Liver (tissue), 3 donors: Measurements from ENCODE around the gene PLA1A.

Experiments
- ATF3 ChIP-seq: IDR thresholded peaks from 2 replicates; pipeline ENCODE4 v1.6.1; 2016; ENCODE audit warnings: antibody characterized with exemption
- CTCF ChIP-seq: fragments of 150-350 bp; IDR thresholded peaks from 2 replicates; pipeline ENCODE4 v1.5.1; 2017; ENCODE audit warnings: improper control_type of control experiment, low read depth, low read length; ENCODE audit not compliant: missing input control
- EGR1 ChIP-seq, 2 donors: IDR thresholded peaks; 2 replicates each; pipeline ENCODE4 v1.6.1; 2016 to 2018; ENCODE audit warnings: antibody characterized with exemption in 2 of 2, low read depth in 2 of 2
- FOXA1 ChIP-seq: IDR thresholded peaks from 2 replicates; pipeline ENCODE4 v1.6.1; 2016; ENCODE audit warnings: antibody characterized with exemption
- GABPA ChIP-seq, 2 donors: IDR thresholded peaks in 1 of 2; conservative IDR thresholded peaks in 1 of 2; 2 replicates each; pipeline ENCODE4 v1.6.1; 2016; ENCODE audit warnings: antibody characterized with exemption in 2 of 2, mild to moderate bottlenecking in 1 of 2, moderate library complexity in 1 of 2
- HNF4A ChIP-seq, 2 donors: conservative IDR thresholded peaks; 2 replicates each; pipeline ENCODE4 v1.6.1; 2016; ENCODE audit warnings: antibody characterized with exemption in 2 of 2, mild to moderate bottlenecking in 2 of 2
- HNF4G ChIP-seq: IDR thresholded peaks from 2 replicates; pipeline ENCODE4 v1.6.1; 2016; ENCODE audit warnings: antibody characterized with exemption
- JUND ChIP-seq, 2 donors: IDR thresholded peaks; 2 replicates each; pipeline ENCODE4 v1.6.1; 2016; ENCODE audit warnings: antibody characterized with exemption in 2 of 2
- MAX ChIP-seq: IDR thresholded peaks from 2 replicates; pipeline ENCODE4 v1.6.1; 2016; ENCODE audit warnings: antibody characterized with exemption
- RAD21 ChIP-seq, 2 donors: IDR thresholded peaks; 2 replicates each; pipeline ENCODE4 v1.6.1; 2016; ENCODE audit warnings: antibody characterized with exemption in 2 of 2, mild to moderate bottlenecking in 2 of 2
- REST ChIP-seq: IDR thresholded peaks from 2 replicates; pipeline ENCODE4 v1.6.1; 2016; ENCODE audit warnings: antibody characterized with exemption, mild to moderate bottlenecking
- SP1 ChIP-seq: IDR thresholded peaks from 2 replicates; pipeline ENCODE4 v1.6.1; 2018; ENCODE audit warnings: antibody characterized with exemption, mild to moderate bottlenecking
- TAF1 ChIP-seq: conservative IDR thresholded peaks from 2 replicates; pipeline ENCODE4 v1.6.1; 2016; ENCODE audit warnings: antibody characterized with exemption, mild to moderate bottlenecking
- YY1 ChIP-seq: IDR thresholded peaks from 2 replicates; pipeline ENCODE4 v1.6.1; 2016; ENCODE audit warnings: antibody characterized with exemption, mild to moderate bottlenecking
- donor health status: healthy.
- donor health status: healthy.

GRCh38 chr3:119628816-119629445 is 31.2 kb downstream of the PLA1A start:
- no peak for TF ChIP-seq CTCF
- TF ChIP-seq YY1 = no peak
- TF ChIP-seq HNF4A (conservative IDR thresholded peaks at IDR 0.05) = no peak
- TF ChIP-seq JUND (IDR thresholded peaks at IDR 0.05) = no peak
- TF ChIP-seq HNF4G = no peak
- no peak for TF ChIP-seq FOXA1
- no peak for TF ChIP-seq REST
- no peak for TF ChIP-seq MAX
- no peak for TF ChIP-seq RAD21 (IDR thresholded peaks at IDR 0.05)
- TF ChIP-seq TAF1 = no peak
- no peak for TF ChIP-seq SP1
- TF ChIP-seq EGR1 (IDR thresholded peaks at IDR 0.05; ENCODE audit: low read depth in 2 of 2) = no peak
- TF ChIP-seq ATF3 = no peak
- no peak for TF ChIP-seq GABPA (IDR thresholded peaks at IDR 0.05 in 1 of 2, conservative IDR thresholded peaks at IDR 0.05 in 1 of 2)
